ENCODE results near the gene CUL7.

The CUL7 gene

DNA sequence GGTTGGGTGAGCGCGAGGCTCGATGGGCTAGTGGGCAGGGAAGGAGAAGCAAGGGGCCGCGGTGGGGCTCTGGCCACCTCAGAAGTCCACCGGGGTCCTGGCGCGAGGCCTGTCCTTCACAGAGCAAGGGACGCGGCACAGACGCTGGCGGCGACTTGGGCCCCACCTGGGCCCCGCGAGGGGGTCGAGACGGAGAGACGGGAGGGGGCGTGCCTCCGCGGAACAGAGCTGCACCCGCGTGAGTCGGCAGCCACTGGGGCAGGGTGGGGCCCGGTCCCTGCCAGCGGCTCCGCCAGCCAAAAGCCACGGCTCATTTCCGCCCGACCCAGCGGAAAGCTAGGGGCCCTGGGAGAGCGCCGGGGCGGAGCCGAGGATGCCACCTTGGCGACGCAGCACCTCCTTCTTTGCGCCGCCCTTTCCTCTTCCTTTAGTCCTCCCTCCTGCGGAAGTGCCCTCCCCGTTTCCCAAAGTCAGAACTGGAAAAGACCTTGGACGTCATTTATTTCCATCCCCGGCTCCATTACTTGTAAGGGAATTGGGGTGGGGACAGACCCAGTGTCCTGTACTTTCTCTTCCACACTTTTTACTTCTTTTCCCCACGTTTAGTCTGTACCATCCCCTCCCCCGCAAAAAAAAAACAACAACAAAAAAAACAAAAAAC, at the start of gene CUL7:
TSS of gene CUL7 (minus strand) at position 307 of the 661 bp plus-strand sequence. CDS start 1,063 bp downstream, outside the sequence.
- peak; percentile 97 for DNase-seq

DNA sequence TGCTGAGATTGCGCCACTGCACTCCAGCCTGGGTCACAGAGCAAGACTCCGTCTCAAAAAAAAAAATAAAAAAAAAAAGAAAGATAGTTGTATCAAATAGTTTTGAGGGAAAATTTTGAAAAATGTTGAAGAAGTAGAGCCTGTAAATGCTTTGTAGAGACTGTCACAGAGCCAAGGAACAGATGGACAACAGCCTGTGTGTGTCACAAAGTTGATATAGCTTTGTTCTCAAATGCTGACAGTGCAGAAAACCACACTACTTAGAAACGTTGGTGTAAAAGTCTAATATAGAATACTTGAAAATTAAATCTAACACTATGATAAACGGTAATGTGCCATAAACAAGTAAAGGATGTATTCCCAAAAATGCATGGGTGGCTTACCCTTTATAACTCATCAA, 47.8 kb upstream of the CUL7 start:
- no peak for DNase-seq

DNA sequence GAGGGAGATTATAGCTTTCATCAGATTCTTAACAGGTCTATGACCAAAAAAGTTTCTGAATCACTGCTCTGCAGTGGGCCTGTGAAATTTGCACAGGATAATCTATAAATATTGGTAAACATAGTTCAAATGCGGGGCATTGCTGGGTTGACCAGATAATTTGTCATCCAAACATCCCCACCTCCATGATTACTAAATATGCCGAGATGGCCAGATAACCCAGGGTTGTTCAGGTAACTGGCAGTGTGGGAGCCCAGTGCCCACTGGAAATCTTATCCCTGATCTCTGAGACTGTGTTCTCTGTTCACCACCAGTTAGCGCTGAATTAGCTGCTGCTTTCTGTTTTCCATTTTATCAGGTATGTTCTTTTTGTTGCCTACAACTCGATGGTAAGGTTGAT, 43.9 kb upstream of the CUL7 start:
- DNase-seq = no peak

DNA sequence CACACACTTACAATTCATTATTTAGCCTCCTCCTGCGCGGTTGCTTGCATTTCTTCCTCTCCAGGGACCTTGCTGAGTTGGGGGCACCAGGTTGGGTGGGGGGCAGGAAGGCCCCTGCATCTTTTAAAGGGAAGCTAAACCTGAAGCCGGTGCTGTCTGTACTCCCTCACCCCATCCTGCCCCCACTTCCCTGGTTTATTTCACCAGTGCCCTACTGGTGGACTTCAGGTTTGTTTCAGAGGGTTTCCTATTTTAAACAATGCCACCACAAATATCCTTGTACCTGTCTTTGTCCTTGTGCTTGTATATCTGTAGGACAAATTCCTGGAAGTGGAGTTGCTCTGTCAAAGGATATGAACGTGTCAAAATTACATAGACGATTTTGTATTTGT, 43.4 kb upstream of the CUL7 start:
- DNase-seq = no peak

DNA sequence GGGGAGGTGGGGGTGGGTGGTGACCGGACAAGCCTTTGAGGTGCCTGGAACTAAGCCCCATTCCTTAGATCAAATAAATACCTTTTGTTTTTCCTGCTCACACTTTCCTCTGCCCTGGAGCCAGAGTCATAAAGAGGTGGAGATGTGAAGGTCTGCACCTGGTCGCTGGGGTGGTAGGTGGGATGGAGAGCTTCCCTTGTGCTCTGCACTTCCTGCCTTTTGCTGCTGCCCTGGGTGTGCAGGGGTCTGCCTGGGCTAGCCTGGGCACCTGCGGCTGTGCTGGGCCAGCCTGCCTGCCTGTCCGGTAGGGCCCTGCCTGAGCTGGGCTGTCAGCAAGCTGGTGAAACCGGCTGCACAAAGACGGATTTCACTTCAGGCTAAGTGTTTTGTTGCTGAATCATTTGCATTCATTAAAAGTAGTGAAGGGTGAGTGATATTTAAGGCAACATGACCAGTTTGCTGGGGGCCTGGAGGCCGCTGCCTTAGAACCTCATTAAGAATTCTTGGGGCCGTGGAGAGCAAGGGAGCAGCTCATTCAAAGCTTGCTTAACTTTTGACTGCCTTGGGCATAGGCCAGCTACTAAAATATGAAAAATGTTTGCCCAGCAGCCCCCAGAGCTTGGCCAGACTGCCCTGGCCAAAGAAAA, 42.9 kb upstream of the CUL7 start:
- peak; percentile 96 for DNase-seq

DNA sequence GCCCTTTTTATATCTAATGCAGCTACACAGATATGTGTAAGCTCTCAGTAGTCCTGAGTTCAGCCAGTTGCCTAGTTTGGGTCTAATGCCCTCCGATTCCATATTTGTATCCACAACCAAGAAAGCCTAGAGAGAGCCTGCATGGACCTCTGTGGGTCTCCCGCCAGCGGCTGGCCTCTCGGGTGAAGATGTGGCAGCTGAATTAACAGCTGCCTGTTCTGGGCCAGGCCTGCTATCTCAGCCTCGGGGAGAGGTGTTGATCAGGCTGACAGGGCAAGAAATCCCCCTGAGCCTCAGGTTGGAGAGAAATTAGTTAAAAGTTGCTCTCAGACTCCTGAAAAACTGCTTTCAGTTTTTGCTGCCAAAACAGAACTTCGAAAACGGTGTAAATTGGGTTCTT, 42.3 kb upstream of the CUL7 start:
- no peak for DNase-seq

DNA sequence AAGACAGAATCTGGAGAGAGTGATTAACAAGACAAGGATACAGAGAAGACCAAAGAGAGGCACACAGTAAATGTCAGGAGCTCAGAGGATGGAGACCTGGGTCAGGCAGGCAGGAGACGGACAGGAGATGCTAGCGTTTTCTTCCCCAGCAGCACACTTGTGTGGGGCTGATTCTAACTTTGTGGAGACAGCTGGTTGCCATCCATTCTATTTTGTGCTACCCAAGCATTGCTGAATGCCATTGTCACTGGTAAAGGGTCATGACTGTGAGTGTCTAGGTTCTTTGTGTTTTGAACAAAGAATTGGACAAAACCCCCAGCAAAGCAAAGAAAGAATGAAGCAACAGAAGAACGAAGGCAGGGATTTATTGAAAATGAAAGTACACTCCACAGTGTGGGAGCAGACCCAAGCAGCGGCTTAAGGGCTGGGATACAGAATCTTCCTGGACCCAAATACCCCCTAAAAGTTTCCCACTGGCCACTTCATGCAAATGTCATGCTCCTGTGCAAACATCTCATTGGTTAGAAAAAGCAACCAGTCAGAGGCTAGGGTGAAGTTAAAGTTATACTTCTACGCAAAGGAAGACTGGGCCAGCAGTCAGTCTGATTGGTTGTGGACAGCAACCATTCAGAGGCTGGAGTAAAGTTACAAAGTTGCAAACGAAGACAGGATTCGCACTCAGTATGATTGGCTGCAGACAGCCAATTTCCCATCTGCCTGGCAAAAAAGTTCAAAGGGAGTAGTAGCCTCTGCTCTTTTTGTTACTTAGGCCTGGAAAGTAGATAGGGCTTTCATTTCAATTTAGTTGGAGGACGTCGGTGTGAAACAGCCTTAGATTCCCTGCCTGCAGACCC, 40.0 kb upstream of the CUL7 start:
- DNase-seq = peak; percentile 88

DNA sequence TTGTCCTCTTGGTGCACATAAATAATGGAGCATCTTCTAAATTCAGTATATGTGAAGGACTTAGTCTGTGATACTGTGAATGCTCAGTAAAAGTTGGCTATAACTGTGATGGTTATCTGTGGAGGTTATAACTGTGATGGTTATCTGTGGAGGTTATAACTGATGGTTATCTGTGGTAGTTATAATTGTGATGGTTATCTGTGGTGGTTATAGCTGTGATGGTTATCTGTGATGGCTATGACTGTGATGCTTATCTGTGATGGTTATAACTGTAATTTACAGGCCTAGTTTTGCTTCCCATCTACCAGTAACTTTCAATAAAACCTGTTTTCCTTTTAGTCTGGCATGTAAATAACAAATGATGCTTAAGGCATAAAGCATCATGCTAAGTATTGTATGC, 39.0 kb upstream of the CUL7 start:
- no peak for DNase-seq

DNA sequence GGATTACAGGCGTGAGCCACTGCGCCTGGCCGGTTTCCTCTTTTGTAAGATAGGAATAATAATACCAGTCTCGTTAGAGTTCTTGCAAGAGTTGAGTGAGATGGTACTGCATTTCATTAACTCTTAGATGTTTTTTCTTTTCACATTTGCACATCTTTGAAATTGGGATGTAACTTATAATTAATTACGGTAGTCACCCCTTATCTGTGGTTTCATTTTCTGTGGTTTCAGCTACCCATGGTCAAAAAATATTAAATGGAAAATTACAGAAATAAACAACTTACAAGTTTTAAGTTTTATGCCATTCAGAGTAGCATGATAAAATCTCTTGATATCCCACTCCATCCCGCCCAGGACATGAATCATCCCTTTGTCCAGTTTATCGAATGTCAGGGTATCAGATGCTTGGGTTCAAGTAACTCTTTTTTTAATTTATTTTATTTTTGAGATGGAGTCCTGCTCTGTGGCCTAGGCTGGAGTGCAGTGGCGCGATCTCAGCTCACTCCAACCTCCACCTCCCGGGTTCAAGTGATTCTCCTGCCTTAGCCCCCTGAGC, 37.9 kb upstream of the CUL7 start:
- no peak for DNase-seq

DNA sequence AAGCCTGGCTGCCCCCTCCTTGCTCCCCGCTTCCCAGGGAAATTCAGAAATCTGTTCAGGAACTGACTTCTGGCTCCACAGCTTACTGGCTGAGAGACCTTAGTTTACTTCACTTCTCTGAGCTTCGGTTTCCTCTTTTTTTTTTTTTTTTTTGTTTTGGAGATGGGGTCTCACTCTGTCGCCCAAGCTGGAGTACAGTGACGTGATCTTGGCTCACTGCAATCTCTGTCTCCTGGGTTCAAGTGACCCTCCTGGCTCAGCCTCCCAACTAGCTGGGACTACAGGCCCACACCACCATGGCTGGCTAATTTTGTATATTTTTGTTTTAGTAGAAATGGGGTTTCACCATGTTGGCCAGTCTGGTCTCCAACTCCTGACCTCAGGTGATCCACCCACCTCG, 37.4 kb upstream of the CUL7 start:
- no peak for DNase-seq

DNA sequence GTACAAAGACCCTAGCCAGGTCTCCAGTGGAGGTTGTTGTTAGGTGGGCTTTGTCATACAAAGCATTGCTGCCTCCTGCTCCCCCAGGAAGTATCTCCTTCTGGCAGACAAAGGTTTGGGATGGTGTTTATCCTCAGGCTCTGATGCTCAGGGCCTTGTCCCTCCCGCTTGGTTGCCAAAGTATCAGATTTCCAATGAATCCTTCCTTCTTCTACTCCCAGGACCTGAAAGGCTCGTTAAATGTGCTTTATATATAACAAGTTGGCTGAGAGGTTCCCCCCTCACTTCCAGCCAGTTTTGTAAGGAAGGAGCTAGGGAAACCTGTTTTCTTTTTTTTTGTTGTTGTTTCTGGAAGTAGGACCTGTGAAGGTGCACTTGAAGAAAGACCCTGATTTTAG, 36.9 kb upstream of the CUL7 start:
- DNase-seq = no peak

DNA sequence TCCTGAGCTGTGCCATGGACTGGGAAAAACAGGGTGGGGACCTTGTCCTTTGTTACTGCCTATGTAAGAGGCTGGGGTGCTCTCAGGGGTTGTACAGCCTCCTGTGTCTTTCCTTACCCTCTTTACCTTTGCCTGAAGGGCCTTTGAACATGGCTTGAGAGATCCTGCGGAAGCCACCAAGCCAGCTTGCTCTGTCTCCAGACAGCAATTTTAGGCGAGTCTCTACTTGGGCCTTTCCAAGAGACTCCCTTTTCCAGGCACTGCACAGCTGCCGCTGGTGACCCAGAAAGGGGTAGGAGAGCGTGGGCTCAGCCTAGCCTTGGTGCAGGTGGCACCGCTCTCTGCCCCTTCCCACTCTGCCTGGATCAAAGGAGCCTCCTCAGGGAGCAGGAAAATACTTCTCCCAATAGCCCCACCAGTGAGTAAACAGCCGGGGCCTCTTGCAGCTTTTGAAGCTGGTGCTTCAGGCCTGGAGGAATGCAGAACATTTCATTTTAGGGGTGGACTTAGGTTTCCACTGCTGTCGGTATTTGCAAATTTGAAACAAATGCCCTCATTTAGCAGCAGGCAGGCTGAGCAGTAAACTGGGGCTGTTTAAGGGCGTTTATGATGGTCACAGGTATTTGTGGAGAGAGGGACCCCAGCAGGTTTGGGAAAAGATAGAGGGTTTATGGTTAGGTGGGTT, 36.4 kb upstream of the CUL7 start:
- no peak for DNase-seq

DNA sequence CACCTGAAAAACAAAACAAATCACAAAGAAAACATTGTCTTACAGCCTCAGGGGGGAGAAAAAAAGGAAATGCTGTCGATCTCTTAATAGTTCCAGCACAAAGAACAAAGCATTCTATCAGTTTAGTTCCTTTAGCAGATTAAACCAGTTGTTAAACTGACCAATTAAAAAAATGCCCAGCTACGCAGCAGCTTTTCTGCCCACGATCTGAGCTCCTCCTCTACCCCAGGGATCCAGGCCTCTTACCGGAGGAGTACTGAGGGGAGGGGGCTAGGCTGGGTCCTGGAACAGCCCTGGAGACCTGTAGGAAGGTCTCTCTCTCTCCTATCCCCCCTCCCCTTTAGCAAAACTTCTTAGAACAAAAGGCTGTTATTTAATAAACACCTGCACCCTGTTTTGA, 35.8 kb upstream of the CUL7 start:
- no peak for DNase-seq

DNA sequence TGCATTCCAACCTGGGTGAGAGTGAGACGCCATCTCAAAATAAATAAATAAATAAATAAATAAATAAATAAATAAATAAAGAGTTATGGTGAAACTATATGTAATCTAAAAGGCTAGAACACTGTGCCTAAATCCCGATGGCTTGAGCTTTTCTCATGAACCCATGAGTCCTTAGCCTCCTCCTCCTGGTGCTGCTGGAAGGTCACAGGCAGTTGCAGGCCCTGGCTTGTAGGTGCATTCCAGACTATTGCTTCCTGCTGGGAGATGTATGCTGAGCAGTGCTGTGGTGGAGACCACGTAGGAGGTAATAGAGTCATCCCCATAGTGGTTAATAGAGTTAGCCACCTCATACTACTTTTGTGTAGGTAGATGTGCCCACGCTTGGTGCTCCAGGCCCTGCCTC, 35.0 kb upstream of the CUL7 start:
- no peak for DNase-seq

DNA sequence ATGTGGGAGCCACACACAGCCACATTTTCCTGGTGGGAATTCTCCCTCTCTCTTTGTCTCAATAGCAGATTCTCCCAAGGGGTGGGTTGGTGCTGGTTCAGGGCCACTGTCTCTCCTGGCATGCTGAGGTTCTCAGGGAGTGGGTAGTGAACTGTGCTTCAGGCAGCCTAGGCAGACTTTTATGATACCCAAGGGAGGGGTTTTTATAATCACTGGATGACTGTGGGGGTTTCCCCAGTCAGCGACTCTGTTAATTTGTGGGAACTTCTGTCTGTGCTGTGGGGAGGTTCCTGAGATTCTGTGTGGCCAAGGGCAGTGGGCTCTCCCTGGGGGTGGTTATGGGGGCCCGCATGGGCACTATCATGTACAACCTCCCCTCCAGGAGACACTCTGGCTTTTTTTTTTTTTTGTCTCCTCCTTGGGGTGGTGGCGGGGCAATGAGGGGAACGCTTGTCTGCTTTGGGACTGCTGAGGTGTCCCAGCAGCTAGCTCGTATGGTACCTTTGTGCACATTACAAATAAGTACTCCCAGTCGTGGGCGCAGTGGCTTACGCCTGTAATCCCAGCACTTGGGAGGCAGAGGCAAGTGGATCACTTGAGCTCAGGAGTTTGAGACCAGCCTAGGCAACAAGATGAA, 32.5 kb upstream of the CUL7 start:
- no peak for DNase-seq

DNA sequence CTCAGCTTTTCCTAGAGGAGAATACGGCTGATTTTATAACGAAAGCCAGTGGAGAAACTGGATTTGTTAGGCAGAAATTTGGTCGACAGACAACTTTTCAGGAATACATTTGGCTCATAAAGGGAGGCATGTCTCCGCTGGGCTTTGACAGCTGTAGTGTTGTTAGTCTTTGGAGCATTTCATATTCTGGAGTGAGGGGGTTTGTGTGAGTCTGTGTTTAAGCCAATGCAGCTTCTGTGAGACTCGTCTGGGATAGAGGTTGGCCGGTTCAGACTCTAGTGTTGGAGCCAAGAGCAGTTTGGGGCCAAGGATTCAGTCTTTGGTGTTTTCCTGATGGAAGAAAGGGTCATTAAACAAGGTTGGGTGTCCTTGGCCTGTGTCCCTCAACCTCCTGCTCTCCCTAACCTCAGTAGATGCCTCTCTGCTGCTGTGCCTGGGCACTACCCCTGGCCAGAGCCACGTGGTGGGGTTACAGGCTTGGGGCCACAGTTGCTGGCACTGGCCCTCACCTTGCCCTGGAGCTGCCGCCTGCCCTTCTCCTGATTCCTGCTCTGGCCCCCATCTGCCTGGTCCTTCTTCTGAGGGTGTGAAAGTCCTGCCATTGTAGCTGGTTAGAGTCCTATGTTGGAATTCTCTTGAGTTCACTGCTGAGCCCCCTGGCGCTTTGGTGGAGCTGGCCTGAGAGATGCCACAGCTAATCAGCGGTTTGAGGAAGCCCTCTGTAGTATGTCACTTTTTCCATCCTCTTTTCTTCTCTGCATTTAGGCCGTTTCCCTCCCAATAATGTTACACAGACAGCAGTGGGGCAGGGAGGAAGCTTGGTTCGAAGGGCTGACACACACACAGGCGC, 29.4 kb upstream of the CUL7 start:
- no peak for DNase-seq

DNA sequence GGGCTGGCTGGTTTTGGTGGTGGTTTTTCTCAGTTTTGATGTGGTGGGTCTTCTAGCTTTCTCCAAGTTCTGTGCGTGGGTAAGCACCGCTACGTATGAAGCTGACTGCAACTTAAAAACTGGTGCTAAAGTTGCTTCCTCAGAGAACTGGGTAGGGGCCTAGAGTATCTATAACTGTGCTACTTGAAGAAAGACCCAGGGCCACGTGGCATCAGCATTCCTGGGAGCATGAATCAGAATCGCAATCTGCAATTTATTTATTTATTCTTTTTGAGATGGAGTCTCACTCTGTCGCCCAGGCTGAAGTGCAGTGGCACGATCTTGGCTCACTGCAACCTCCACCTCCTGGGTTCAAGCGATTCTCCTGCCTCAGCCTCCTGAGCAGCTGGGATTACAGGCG, 28.3 kb upstream of the CUL7 start:
- peak; percentile 74 for DNase-seq

DNA sequence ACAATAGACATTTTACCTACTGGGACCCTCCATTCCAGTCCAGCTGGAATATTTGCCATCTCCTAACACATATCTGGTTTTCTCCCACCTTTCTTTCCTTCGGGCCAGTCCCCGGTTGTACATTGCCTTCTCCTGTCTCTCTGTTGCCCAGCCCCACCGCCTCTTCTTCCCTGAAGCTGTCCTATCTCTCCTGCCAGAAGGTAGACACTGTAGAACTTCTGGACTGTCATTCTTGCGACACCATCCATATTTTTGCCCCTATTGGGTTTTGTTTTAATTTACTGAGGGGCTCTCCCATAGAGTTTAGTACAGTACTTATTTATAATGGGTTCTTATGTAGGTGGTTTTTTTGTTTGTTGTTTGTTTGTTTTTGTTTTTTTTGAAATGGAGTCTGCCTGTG, 27.4 kb upstream of the CUL7 start:
- DNase-seq = no peak

DNA sequence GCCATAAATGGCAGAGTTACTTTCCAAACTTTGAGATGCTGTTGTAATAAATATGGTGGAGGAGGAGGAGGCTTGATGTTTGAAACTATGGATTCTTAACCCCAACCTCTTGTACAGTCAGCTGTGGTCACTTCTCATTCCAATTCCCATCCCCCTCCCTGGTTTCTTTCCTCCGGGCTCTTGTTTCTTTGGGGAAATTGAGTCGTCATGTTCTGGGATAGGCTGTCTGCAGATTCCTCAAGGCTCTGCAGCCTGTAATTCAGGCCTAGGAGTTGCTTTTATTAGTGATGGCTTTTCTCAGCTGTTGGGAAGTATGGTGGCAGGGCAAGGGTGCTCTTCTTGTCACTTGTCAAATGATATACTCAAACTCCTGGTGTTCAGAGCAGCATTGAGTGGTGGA, 25.0 kb upstream of the CUL7 start:
- peak; percentile 74 for DNase-seq

DNA sequence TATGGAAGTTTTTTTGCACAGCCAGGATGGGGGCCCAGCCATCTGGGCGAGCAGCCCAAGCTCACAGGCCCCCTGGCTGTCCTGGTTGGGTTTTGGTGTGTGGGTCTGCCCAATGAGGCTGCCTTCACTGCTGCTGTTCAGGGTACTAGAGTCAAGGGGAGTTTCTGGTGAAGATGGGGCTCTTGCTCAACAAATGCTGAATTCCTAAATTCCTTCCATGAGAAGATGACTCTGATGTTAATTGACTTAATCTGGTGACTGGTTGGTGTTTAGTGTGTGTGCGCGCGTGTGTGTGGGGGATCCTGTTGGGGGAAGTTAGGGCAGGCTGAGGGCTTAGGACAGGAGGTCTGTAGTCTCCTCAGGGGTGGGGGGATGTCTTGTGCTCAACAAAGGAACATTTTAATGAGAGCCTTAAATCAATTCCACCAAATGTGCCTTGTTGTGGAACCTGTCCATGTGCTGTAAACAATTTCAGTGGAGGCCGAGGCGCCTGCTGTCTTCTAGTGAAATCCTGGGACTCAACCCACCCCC, 24.4 kb upstream of the CUL7 start:
- DNase-seq = peak; percentile 63

DNA sequence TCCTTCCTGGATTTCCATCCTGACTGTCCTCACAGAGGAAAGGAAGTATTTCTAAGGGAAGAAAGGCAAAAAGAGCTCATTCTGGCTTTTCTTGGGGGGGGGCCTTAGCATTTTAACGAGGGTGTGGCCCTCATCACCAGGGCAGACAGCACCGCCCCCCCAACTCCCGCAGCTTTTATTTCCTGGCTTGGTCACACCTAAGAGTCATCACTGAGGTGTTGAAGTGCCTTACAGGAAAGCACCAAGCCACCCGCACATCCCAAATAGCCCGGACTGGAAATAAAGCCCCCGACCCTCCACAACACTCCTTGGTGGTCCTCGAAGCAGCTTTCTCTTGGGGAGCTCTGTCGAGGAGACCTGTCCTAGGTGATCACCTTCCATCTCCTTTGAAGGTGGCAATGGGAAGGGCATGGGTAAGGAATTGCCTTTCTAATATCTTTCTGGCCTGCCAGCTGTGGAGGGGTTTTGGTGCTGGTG, 23.7 kb upstream of the CUL7 start:
- DNase-seq = no peak
